DOHH2 (cell line): Measurements from ENCODE around the gene DDX51.

Experiments
- H3F3A ChIP-seq: fragments of 200-600 bp; sonication (generic), shearing (Covaris generic); 2 replicates; pipeline ENCODE4 v1.6.0; 2016; ENCODE audit warnings: antibody characterized with exemption, mild to moderate bottlenecking; ENCODE audit not compliant: control insufficient read depth, insufficient read depth
- H3K27ac ChIP-seq: fragments of 200-600 bp; sonication (generic); 2 replicates; pipeline ENCODE4 v1.5.1; 2014; ENCODE audit warnings: low read depth, mild to moderate bottlenecking, low read length, moderate library complexity
- H3K27me3 ChIP-seq: fragments of 200-600 bp; sonication (generic); 2 replicates; pipeline ENCODE4 v1.6.1; 2014; ENCODE audit warnings: mild to moderate bottlenecking, low read length, mixed read lengths; ENCODE audit not compliant: control insufficient read depth
- H3K36me3 ChIP-seq: fragments of 200-600 bp; sonication (generic); 2 replicates; pipeline ENCODE4 v1.6.1; 2014; ENCODE audit warnings: mild to moderate bottlenecking, low read length, moderate library complexity, mixed read lengths; ENCODE audit not compliant: control insufficient read depth
- H3K4me1 ChIP-seq: fragments of 200-600 bp; sonication (generic); 2 replicates; pipeline ENCODE4 v1.6.1; 2014; ENCODE audit warnings: mild to moderate bottlenecking, low read length, mixed read lengths; ENCODE audit not compliant: control insufficient read depth
- H3K4me2 ChIP-seq: fragments of 200-600 bp; sonication (generic); 2 replicates; pipeline ENCODE4 v1.6.0; 2014; ENCODE audit warnings: mild to moderate bottlenecking, low read length, moderate library complexity
- H3K4me3 ChIP-seq: fragments of 200-600 bp; sonication (generic); 2 replicates; pipeline ENCODE4 v1.5.1; 2014; ENCODE audit warnings: mild to moderate bottlenecking, low read length, mixed read lengths
- H3K79me2 ChIP-seq: fragments of 200-600 bp; sonication (generic); 2 replicates; pipeline ENCODE4 v1.6.1; 2014; ENCODE audit warnings: mild to moderate bottlenecking, low read length, mixed read lengths; ENCODE audit not compliant: control insufficient read depth
- H3K9me2 ChIP-seq: fragments of 200-600 bp; sonication (generic); replicated peaks from 2 replicates; pipeline ENCODE4 v1.6.1; 2014; ENCODE audit warnings: mild to moderate bottlenecking, low read length, mixed read lengths; ENCODE audit not compliant: control insufficient read depth
- H3K9me3 ChIP-seq: fragments of 200-600 bp; sonication (generic); 2 replicates; pipeline ENCODE4 v1.6.1; 2014; ENCODE audit warnings: antibody characterized with exemption, low read length, mixed read lengths; ENCODE audit not compliant: control insufficient read depth, insufficient read depth
- H4K20me1 ChIP-seq: fragments of 200-600 bp; sonication (generic); 2 replicates; pipeline ENCODE4 v1.6.0; 2014; ENCODE audit warnings: low read depth, mild to moderate bottlenecking, antibody characterized with exemption, low read length, moderate library complexity; ENCODE audit not compliant: control insufficient read depth, insufficient read depth
- EZH2phosphoT487 ChIP-seq: fragments of 200-600 bp; sonication (generic); IDR thresholded peaks from 2 replicates; pipeline ENCODE4 v1.6.1; 2017; ENCODE audit warnings: borderline replicate concordance, mild to moderate bottlenecking, antibody characterized with exemption, low read length, moderate library complexity, mixed read lengths
- TF ChIP-seq, protein P1 (sequence below): fragments of 200-600 bp; sonication (generic); IDR thresholded peaks from one replicate; pipeline ENCODE4 v1.5.1; 2014; ENCODE audit warnings: antibody characterized with exemption, mild to moderate bottlenecking, low read depth, low read length; ENCODE audit not compliant: poor library complexity, severe bottlenecking

Gene DDX51

DNA sequence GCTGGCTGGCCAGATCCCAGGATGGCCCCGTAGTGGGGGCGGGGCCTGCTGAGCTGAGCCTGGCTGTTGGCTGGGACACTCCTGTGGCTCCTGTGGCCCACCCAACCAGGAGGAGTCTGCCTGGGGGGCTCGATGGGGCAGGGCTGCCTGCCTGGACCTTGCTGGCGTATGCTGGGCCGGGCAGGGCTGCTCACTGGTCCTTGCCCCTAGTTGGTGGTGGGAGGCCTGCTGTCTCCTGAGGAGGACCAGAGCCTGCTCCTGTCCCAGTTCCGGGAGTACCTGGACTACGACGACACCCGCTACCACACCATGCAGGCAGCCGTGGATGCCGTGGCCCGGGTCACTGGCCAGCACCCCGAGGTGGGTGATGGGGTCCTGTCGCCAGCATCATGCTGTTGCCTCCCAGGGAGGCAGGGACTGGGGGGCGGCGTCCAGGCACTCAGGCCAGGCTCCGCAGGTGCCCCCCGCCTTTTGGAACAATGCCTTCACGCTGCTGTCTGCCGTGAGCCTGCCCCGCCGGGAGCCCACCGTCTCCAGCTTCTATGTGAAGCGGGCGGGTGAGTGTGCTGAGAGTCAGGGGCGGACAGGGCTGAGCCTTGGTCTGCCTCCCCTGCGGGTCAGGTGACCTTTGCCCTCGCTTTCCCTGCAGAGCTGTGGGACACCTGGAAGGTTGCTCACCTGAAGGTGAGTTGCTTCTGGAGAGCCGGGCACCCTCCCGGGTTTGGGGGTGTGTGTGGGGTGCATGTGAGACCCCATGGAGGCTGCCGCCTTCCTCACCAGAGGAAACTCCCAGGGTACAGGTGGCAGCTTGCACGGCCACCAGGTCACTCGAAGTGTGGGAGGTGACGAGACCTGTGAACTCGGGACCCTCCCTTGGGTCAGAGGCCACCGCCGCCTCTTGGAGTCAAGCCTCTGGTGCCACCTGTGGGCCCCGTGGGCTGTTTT, 3.6 kb upstream of the DDX51 start:
- Histone ChIP-seq H3K4me3 (no peak overlapping the region), H3F3A (no peaks in the 10 kb centered on the region), H3K9me3 (no peaks in the 10 kb centered on the region), H3K36me3 (peaks cover 49% of the 10 kb centered on the region), H3K4me2 (no peak overlapping the region), H3K27ac (no peak overlapping the region), H3K27me3 (no peaks in the 10 kb centered on the region), H3K79me2 (peaks cover 57% of the 10 kb centered on the region), H4K20me1 (peaks cover 8% of the 10 kb centered on the region), H3K4me1 (peaks cover 14% of the 10 kb centered on the region), H3K9me2 (no peaks in the 10 kb centered on the region)
- TF ChIP-seq EZH2phosphoT487, result no peak
- TF ChIP-seq, protein P1, sequence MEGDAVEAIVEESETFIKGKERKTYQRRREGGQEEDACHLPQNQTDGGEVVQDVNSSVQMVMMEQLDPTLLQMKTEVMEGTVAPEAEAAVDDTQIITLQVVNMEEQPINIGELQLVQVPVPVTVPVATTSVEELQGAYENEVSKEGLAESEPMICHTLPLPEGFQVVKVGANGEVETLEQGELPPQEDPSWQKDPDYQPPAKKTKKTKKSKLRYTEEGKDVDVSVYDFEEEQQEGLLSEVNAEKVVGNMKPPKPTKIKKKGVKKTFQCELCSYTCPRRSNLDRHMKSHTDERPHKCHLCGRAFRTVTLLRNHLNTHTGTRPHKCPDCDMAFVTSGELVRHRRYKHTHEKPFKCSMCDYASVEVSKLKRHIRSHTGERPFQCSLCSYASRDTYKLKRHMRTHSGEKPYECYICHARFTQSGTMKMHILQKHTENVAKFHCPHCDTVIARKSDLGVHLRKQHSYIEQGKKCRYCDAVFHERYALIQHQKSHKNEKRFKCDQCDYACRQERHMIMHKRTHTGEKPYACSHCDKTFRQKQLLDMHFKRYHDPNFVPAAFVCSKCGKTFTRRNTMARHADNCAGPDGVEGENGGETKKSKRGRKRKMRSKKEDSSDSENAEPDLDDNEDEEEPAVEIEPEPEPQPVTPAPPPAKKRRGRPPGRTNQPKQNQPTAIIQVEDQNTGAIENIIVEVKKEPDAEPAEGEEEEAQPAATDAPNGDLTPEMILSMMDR, result no peak

DNA sequence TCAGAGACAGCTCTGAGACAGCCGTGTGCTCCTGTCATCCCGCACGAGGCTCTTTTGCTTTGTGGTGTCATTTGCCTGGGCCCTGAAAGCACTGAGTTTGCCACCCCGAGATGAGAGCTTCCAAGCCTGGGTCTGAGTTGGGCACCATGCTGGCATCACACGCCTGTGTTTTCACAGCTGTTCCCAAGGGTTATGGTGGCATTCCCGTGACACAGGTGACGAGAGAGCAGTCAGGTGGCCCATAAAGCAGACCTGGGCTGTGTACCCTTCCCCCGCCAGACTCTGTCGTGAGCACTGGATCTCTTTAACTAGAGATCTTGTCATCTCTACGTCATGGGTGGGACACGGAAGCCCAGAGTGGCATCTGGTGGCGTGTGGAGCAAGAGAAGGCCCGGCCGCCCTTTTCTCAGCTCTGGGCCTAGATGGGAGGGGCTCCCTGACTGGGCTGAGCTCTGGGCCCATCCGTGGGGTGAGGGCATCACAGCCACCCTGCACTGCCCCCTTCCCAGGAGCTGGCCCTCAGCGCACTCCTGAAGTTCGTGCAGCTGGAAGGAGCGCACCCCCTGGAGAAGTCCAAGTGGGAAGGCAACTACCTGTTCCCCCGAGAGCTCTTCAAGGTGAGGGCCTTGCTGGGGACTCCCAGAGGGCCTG, 2.8 kb upstream of the DDX51 start:
- H3K36me3 ChIP-seq, result peaks cover 51% of the 10 kb centered on the region
- peaks cover 19% of the 10 kb centered on the region for H3K4me1 ChIP-seq
- no peak overlapping the region for H3K27ac ChIP-seq
- H3K4me2 ChIP-seq, result no peak overlapping the region
- H3F3A ChIP-seq, result no peaks in the 10 kb centered on the region
- no peak overlapping the region for H3K4me3 ChIP-seq
- no peaks in the 10 kb centered on the region for H3K9me3 ChIP-seq
- H3K27me3 ChIP-seq, result no peaks in the 10 kb centered on the region
- peaks cover 65% of the 10 kb centered on the region for H3K79me2 ChIP-seq
- H3K9me2 ChIP-seq, result no peaks in the 10 kb centered on the region
- no peak for TF ChIP-seq EZH2phosphoT487
- TF ChIP-seq, protein P1, result no peak
- H4K20me1 ChIP-seq, result peaks cover 8% of the 10 kb centered on the region

DNA sequence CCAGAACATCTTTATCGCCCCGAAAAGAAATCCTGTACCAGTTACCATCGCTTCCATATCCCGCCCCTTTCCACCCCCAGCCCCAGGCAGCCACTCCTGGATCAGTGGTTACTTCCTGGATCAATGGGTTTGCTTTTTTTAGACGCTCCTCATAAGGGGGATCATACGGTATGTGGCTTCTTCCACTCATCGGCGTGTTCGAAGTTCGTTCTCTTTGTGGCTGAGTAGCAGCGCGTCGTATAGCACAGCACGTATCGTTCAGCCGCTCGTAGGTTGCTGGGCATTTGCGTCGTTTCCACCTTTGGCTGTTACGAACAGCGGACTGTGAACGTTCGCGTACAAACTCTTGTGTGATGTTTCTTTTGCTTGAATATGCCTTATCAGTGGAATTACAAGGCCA, 2.0 kb upstream of the DDX51 start:
- Histone ChIP-seq H3K79me2 (peaks cover 70% of the 10 kb centered on the region), H3K9me3 (no peaks in the 10 kb centered on the region), H3K9me2 (no peaks in the 10 kb centered on the region), H3K4me3 (no peak overlapping the region), H3K27me3 (no peaks in the 10 kb centered on the region), H4K20me1 (peaks cover 8% of the 10 kb centered on the region), H3K4me2 (no peak overlapping the region; the same call in 1 of the 2 replicates), H3K36me3 (peaks cover 51% of the 10 kb centered on the region), H3K4me1 (peaks cover 19% of the 10 kb centered on the region), H3K27ac (no peak overlapping the region), H3F3A (no peaks in the 10 kb centered on the region)
- TF ChIP-seq, protein P1, result no peak
- no peak for TF ChIP-seq EZH2phosphoT487
